Ectodermal cell (in vitro differentiated cells): Measurements from ENCODE around the gene SHPK.

Experiments used
- H3K27ac ChIP-seq: 2 replicates; pipeline ENCODE4 v1.7.0; 2013; ENCODE audit warnings: mild to moderate bottlenecking, low read depth, low read length; ENCODE audit not compliant: insufficient read depth, poor library complexity, severe bottlenecking
- H3K27me3 ChIP-seq: 2 replicates; pipeline ENCODE4 v1.7.0; 2013; ENCODE audit warnings: mild to moderate bottlenecking, low read length; ENCODE audit not compliant: insufficient read depth, control insufficient read depth, poor library complexity, severe bottlenecking
- H3K36me3 ChIP-seq: one replicate; pipeline ENCODE4 v1.7.0; 2013; ENCODE audit warnings: low read length; ENCODE audit not compliant: control insufficient read depth, insufficient read depth
- H3K4me1 ChIP-seq: one replicate; pipeline ENCODE4 v1.7.0; 2013; ENCODE audit warnings: low read length; ENCODE audit not compliant: control insufficient read depth, insufficient read depth
- H3K4me3 ChIP-seq: 2 replicates; pipeline ENCODE4 v1.7.0; 2013; ENCODE audit warnings: low read depth, low read length, control low read depth; ENCODE audit not compliant: insufficient read depth
- H3K9me3 ChIP-seq: 2 replicates; pipeline ENCODE4 v1.7.0; 2013; ENCODE audit warnings: mild to moderate bottlenecking, low read length, moderate library complexity; ENCODE audit not compliant: control insufficient read depth
- WGBS, 2 experiments: methylation state at CpG; one replicate each; pipeline ENCODE4 v1.1.7; 2013; ENCODE audit warnings: missing lambda C conversion rate in 2 of 2; 5-methylcytosine and 5-hydroxymethylcytosine counted together

Gene SHPK

DNA sequence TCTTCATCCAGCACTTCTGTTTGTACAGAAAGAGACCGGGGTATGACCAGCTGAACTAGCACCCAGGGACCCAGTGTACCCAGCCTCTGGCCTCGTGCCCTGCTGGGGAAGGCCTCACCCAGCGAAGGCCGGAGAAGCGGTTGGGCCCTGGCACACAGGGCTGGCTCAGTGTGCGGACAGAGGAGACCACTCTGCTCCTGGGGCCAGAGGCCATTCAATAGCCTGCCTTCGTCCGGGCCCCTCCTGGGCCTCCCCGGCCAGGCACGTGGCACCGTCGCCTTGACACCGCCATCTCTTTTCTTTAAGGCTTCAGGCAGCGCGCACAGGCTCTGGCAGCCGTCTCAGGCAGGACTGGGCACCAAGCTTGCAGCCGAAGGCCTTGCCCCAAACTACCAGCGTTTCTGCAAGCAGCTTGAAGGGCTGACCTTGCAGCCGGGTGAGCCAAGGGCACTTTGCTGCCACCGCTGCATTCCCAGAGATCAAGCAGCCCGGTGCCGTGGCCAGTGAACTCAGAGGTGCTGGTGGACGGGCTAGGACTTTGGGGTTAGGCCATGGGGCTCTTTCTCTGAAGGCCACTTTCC lies 24.4 kb upstream of the SHPK start:
- Histone ChIP-seq H3K27ac (no peak overlapping the region), H3K4me3 (no peak overlapping the region), H3K36me3 (peaks cover 5% of the 10 kb centered on the region), H3K9me3 (no peaks in the 10 kb centered on the region), H3K27me3 (no peaks in the 10 kb centered on the region), H3K4me1 (peaks cover 8% of the 10 kb centered on the region)
- 94 to 96% methylated on average over 23 of the region's 23 CpGs for WGBS, 2 experiments

GRCh38 chr17:3659541-3660111 lies 23.6 kb upstream of the SHPK start:
- WGBS, 2 experiments = 90% methylated on average over 22 of the region's 22 CpGs
- Histone ChIP-seq H3K4me3 (no peak overlapping the region), H3K9me3 (no peaks in the 10 kb centered on the region), H3K27me3 (no peaks in the 10 kb centered on the region), H3K27ac (no peak overlapping the region), H3K4me1 (peaks cover 8% of the 10 kb centered on the region), H3K36me3 (peaks cover 4% of the 10 kb centered on the region)

DNA sequence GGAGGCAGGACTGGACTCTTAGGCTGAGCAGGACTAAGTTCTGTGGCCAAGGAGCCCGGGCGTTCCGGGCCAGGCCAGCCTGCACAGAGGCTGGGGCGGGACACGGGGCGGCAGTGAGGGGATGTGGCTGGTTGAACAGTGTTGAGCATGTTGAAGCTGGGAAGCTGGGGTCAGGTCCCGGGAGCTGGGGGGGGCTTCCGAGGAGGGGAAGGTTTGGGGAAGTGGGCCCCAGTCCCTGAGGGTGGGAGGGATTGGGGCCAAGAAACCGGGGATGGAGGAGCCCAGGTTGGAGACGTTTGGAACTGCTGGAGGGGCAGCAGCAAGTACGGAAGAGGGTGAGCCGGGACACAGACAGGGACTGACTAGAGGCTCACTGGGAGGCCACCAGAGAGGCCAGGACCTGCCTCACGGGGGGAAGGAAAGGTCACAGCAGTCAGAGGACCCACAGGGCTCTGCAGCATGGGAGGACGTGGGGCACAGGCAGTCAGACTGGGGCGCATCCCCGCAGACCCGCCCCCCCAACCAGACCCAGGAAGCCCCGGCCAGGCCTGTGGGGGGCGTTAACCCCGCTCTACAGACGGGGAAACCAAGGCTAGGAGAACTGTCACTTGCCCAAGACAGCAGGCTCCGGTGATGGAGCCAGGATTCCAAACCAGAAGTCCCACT lies 22.9 kb upstream of the SHPK start:
- Histone ChIP-seq H3K27me3 (no peaks in the 10 kb centered on the region), H3K9me3 (no peaks in the 10 kb centered on the region), H3K27ac (no peak overlapping the region), H3K4me1 (peaks cover 8% of the 10 kb centered on the region), H3K36me3 (no peaks in the 10 kb centered on the region), H3K4me3 (no peak overlapping the region)
- 87 to 88% methylated on average over 22 of the region's 22 CpGs for whole genome bisulfite sequencing, 2 experiments

GRCh38 chr17:3657874-3658783 lies 22.1 kb upstream of the SHPK start:
- 91 to 92% methylated on average over 42 of the region's 42 CpGs for WGBS, 2 experiments
- Histone ChIP-seq H3K27ac (no peak overlapping the region), H3K4me3 (no peak overlapping the region)

GRCh38 chr17:3657588-3657869 lies 21.5 kb upstream of the SHPK start:
- H3K27me3 ChIP-seq = no peaks in the 10 kb centered on the region
- H3K4me3 ChIP-seq = no peak overlapping the region
- WGBS, 2 experiments = 91 to 93% methylated on average over 7 of the region's 7 CpGs
- H3K27ac ChIP-seq = no peak overlapping the region
- no peaks in the 10 kb centered on the region for H3K4me1 ChIP-seq
- no peaks in the 10 kb centered on the region for H3K9me3 ChIP-seq
- H3K36me3 ChIP-seq = no peaks in the 10 kb centered on the region

More at GRCh38 chr17:3657874-3658783, 22.1 kb upstream of the SHPK start:
- H3K36me3 ChIP-seq = no peaks in the 10 kb centered on the region
- no peaks in the 10 kb centered on the region for H3K27me3 ChIP-seq
- peaks cover 4% of the 10 kb centered on the region for H3K4me1 ChIP-seq
- H3K9me3 ChIP-seq = no peaks in the 10 kb centered on the region

DNA sequence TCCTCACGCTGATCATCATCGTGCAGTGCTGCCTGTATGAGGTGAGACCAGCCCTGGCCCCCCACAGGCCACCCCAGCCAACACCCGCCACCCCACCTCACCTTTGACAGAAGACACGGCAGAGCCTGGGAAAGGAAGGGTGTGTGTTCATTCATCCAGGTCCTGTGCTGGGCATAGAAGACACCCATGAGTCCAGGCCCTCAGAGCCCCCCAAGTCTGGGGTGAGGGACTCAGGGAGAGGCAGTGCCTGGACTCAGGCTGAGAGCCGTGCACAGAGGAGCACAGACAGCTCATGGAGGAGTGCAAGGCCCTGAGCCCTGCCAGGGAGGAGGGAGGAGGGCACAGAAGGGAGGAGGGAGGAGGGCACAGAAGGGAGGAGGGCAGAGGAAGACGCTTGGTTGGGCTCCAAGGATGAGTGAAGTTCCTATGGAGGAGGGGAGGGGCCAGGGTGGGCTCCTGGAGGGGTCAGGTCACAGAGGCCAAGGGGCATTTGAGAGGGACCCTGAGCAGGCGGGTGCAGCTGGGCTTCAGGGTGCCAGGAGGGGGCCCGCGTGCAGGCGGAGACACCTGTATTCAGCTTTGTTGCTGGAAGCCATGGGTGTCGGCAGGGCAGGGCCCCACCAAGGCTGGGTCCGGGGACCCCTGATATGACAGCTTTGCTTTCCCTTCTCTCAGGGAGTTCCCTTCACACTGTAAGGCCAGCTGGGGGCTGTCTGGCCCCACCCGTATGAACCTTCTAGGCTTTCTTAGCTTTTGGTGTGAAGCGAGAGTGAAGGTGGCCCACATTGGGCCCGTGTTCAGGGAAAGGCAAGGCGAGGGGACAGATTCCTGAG lies 20.9 kb upstream of the SHPK start:
- H3K27me3 ChIP-seq = no peaks in the 10 kb centered on the region
- no peaks in the 10 kb centered on the region for H3K9me3 ChIP-seq
- H3K4me3 ChIP-seq = no peak overlapping the region
- no peak overlapping the region for H3K27ac ChIP-seq
- H3K36me3 ChIP-seq = no peaks in the 10 kb centered on the region
- 92 to 93% methylated on average over 16 of the region's 16 CpGs for WGBS, 2 experiments
- H3K4me1 ChIP-seq = no peaks in the 10 kb centered on the region

DNA sequence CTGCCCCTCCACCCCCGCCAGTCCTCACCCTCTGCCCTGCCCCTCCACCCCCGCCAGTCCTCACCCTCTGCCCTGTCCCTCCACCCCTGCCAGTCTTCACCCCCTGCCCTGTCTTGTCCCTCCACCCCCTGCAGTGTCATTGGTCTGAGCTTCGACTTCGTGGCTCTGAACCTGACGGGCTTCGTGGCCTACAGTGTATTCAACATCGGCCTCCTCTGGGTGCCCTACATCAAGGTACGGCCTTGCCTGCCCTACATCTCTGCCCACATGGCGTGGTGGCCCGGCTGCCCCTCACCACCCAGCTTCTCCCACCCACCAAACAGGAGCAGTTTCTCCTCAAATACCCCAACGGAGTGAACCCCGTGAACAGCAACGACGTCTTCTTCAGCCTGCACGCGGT lies 20.3 kb upstream of the SHPK start:
- Histone ChIP-seq H3K4me1 (no peaks in the 10 kb centered on the region), H3K27me3 (no peaks in the 10 kb centered on the region), H3K36me3 (no peaks in the 10 kb centered on the region), H3K4me3 (no peak overlapping the region), H3K9me3 (no peaks in the 10 kb centered on the region), H3K27ac (no peak overlapping the region)
- WGBS, 2 experiments = 91 to 95% methylated on average over 15 of the region's 16 CpGs

DNA sequence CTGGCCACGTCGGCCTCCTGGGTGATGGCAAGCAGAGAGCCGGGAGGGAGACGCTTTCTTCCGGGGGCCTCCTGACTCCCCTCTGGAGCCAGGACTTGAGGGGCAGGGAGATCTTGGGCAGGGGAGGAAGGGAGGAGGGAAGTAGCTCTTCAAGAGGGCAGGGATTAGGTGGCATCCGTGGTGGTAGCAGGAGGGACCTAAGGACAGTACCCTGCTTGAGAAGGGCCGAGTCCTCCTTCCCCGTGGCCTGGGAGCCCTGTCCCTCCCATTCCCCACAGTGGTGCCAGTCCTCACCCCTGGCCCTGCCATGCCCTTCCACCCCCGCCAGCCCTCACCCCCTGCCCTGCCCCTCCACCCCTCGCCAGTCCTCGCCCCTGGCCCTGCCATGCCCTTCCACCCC lies 19.7 kb upstream of the SHPK start:
- no peaks in the 10 kb centered on the region for H3K9me3 ChIP-seq
- 90 to 92% methylated on average over 8 to 9 of the region's 11 CpGs for WGBS, 2 experiments
- H3K4me1 ChIP-seq = no peaks in the 10 kb centered on the region
- no peak overlapping the region for H3K4me3 ChIP-seq
- no peaks in the 10 kb centered on the region for H3K27me3 ChIP-seq
- H3K36me3 ChIP-seq = no peaks in the 10 kb centered on the region
- no peak overlapping the region for H3K27ac ChIP-seq

- H3K27me3 ChIP-seq = no peaks in the 10 kb centered on the region
- no peaks in the 10 kb centered on the region for H3K36me3 ChIP-seq
- WGBS, 2 experiments = 73 to 74% methylated on average over 20 of the region's 20 CpGs
- H3K9me3 ChIP-seq = no peaks in the 10 kb centered on the region
- no peaks in the 10 kb centered on the region for H3K4me1 ChIP-seq
- H3K27ac ChIP-seq = no peak overlapping the region
- H3K4me3 ChIP-seq = no peak overlapping the region
Observed at GRCh38 chr17:3647769-3648555, 11.9 kb upstream of the SHPK start.
